Lung (tissue), 12 donors: ENCODE data around the gene TRIM14. TPM values are rescaled to one million over a fixed set of nuclear protein-coding genes. Genes with fewer than 3 reads are reported as not detected.

Source experiments
- ATAC-seq: fragments of 200-7000 bp; cut with Tn5 transposase; one replicate; pipeline ENCODE4 v1.9.1; 2020; ENCODE audit warnings: moderate number of reproducible peaks; ENCODE audit not compliant: insufficient read depth, low FRiP score
- DNase-seq, 3 donors: peaks; one replicate each; pipeline ENCODE4 v3.0.0-alpha.2; 2013 to 2017
- H3K27ac ChIP-seq, 2 donors: one replicate each; pipeline ENCODE4 v1.5.1; 2013; ENCODE audit warnings: mild to moderate bottlenecking in 2 of 2, moderate library complexity in 2 of 2, control low read depth in 1 of 2, inconsistent platforms in 1 of 2, low read depth in 1 of 2, low read length in 1 of 2
- H3K27me3 ChIP-seq, 3 donors: one replicate each; pipeline ENCODE4 v1.5.1; 2013; ENCODE audit warnings: low read length in 2 of 3; ENCODE audit not compliant: control insufficient read depth in 3 of 3, insufficient read depth in 3 of 3
- H3K36me3 ChIP-seq, 4 donors: one replicate each; pipeline ENCODE4 v1.5.1; 2013; ENCODE audit warnings: low read length in 4 of 4, mild to moderate bottlenecking in 1 of 4, moderate library complexity in 1 of 4; ENCODE audit not compliant: control insufficient read depth in 4 of 4, insufficient read depth in 4 of 4
- H3K4me1 ChIP-seq, 5 donors: one replicate each; pipeline ENCODE4 v1.5.1; 2013; ENCODE audit warnings: low read length in 5 of 5, mild to moderate bottlenecking in 2 of 5, moderate library complexity in 1 of 5; ENCODE audit not compliant: control insufficient read depth in 5 of 5, insufficient read depth in 5 of 5
- H3K4me3 ChIP-seq: one replicate; pipeline ENCODE4 v1.5.1; 2013; ENCODE audit warnings: mild to moderate bottlenecking, control low read depth, moderate library complexity
- H3K9ac ChIP-seq, 2 donors: one replicate each; pipeline ENCODE4 v1.5.1; 2013; ENCODE audit warnings: low read length in 2 of 2, control low read depth in 1 of 2; ENCODE audit not compliant: insufficient read depth in 1 of 2
- H3K9me3 ChIP-seq, 4 donors: one replicate each; pipeline ENCODE4 v1.5.1; 2013; ENCODE audit warnings: low read length in 3 of 4, mild to moderate bottlenecking in 1 of 4, moderate library complexity in 1 of 4; ENCODE audit not compliant: control insufficient read depth in 4 of 4, insufficient read depth in 3 of 4
- CTCF ChIP-seq: IDR thresholded peaks from 2 replicates; pipeline ENCODE4 v1.5.1; 2012; ENCODE audit warnings: mild to moderate bottlenecking; ENCODE audit errors: control extremely low read depth, extremely low read depth
- WGBS, 2 donors: extraction: QIAGEN DNeasy Blood & Tissue Kit; methylation state at CpG; one replicate each; pipeline ENCODE4 v1.1.7; 2013; 5-methylcytosine and 5-hydroxymethylcytosine counted together
- polyA plus RNA-seq, 2 donors: library from polyadenylated mRNA; stranded (reverse); fragments of 200-250 nt; gene quantifications; one replicate each; pipeline ENCODE4 v1.2.1, GENCODE V29; 2013
- total RNA-seq, 2 donors: library from RNA; depleted of rRNA in 1 of 2; stranded (reverse); fragments of >200 nt in 1 of 2; gene quantifications; one replicate each; pipeline ENCODE4 v1.2.1, GENCODE V29; 2014 to 2021
- donor health status: control.
- donor health status: control.
- donor health status: Bipolar disorder and iron deficiency.
- donor health status: healthy.
- donor health status: DM: yes; HTN: yes; CAD: no.

Gene TRIM14
- total and polyA plus RNA-seq, 4 donors = 5.0 to 42.7 (median 12.1) TPM

- Histone ChIP-seq H3K27me3 (no peaks in the 10 kb centered on the region), H3K4me1 (peaks cover 0 to 5% (median 0%) of the 10 kb centered on the region in 5 donors), H3K4me3 (no peak overlapping the region), H3K9me3 (no peaks in the 10 kb centered on the region), H3K36me3 (no peaks in the 10 kb centered on the region), H3K9ac (no peak overlapping the region), H3K27ac (peak overlapping the region in 1 of 2 donors; percentile 20)
- 54 to 85% methylated on average over 4 of the region's 4 CpGs for WGBS, 2 donors
- ATAC-seq (peak; percentile 53), DNase-seq (no peak)
- TF ChIP-seq CTCF = no peak
Measured at GRCh38 chr9:98158071-98158831, 39.2 kb upstream of the TRIM14 start.

DNA sequence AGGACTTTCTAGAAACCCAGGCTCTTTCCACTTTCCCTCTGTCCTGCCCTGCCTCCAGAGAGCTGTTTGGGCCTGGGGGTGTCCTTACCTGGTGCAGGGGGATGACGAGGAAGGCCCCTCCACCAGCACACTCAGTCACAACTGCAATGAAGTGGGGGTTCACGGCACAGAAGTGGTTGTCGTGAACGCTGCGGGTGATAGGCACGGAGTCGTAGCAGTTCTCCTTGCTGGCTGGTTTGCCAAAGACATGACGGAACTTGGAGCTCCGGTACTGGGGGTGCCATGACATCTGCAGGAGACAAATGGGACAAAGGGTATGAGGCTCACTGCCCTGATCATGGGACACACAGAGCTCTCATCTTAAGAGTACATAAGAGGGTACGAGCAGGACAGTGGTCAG, 38.4 kb upstream of the TRIM14 start:
- Histone ChIP-seq H3K4me3 (no peak overlapping the region), H3K4me1 (peaks cover 0 to 5% (median 0%) of the 10 kb centered on the region in 5 donors), H3K36me3 (no peaks in the 10 kb centered on the region), H3K27ac (no peak overlapping the region), H3K27me3 (no peaks in the 10 kb centered on the region), H3K9me3 (no peaks in the 10 kb centered on the region), H3K9ac (no peak overlapping the region)
- no peak for TF ChIP-seq CTCF
- ATAC-seq (no peak), DNase-seq (no peak)
- WGBS, 2 donors = 94 to 95% methylated on average over 10 of the region's 10 CpGs

DNA sequence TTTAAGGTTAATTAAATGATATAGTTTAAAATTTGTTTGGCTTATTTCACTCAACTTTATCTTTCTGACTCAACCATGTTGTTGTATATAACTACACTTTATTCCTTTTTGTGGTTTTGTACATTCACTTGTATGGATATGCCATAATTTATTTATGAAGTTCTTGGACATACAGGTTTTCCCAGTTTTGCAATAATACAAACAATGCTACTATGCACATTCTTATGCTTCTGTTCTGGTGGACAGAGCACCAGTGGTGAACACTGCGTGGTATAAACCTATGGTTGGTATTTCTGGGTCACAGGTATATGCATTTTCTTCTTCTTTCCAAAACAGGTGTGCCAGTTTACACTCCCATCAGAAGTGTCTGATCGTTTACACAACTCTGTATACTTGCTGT, 35.7 kb upstream of the TRIM14 start:
- 80 to 90% methylated on average over 2 of the region's 2 CpGs for WGBS, 2 donors
- Histone ChIP-seq H3K4me1 (peaks cover 0 to 6% (median 0%) of the 10 kb centered on the region in 5 donors), H3K27me3 (no peaks in the 10 kb centered on the region), H3K4me3 (no peak overlapping the region), H3K9ac (no peak overlapping the region), H3K27ac (no peak overlapping the region), H3K36me3 (no peaks in the 10 kb centered on the region), H3K9me3 (no peaks in the 10 kb centered on the region)
- DNase-seq = no peak
- ATAC-seq = no peak
- TF ChIP-seq CTCF = no peak
